ENCODE data around the gene SPRED2.

- TF ChIP-seq CTCF (IDR thresholded peaks at IDR 0.05), result no peak
- TF ChIP-seq POLR2A (IDR thresholded peaks at IDR 0.05), result no peak
- no peak for TF ChIP-seq POLR2AphosphoS5 (IDR thresholded peaks at IDR 0.05; ENCODE audit: insufficient read depth in 1 of 2, low read depth in 1 of 2)
Observed at GRCh38 chr2:65386344-65386743, 46.1 kb downstream of the SPRED2 start.

Data from vagina (tissue), 2 donors.